Stimulated activated naive B cell treated with anti-CD40 and anti-IgM and Interleukin-4, amounts not matched to agents 10 μg/mL and 1 μg/mL and 100 μg/mL, for 72 hours (primary cell): ENCODE results near the gene SCGB1C1.
"Not testable (repeated sequence)": the region's sequence is repeated elsewhere in the genome, so short reads cannot be mapped to it uniquely, and the experiment has no call there.

ENCODE experiments used
- ATAC-seq, 2 donors: fragments of 150-1000 bp; cut with Tn5 transposase; replicated peaks; 2 replicates each; pipeline ENCODE4 v1.10.0; 2021; ENCODE audit warnings: moderate library complexity in 1 of 2
- DNase-seq: peaks from one replicate; pipeline ENCODE4 v3.0.0; 2021
- H3K27ac Mint-ChIP-seq: one replicate; pipeline ENCODE4 v1.8.0; 2022; ENCODE audit warnings: mild to moderate bottlenecking, mixed read lengths
- H3K27me3 Mint-ChIP-seq, 2 donors: one replicate each; pipeline ENCODE4 v1.8.0; 2022; ENCODE audit warnings: mixed read lengths in 2 of 2
- H3K36me3 Mint-ChIP-seq, 2 donors: one replicate each; pipeline ENCODE4 v1.8.0; 2022; ENCODE audit warnings: mixed read lengths in 2 of 2, mild to moderate bottlenecking in 1 of 2
- H3K4me1 Mint-ChIP-seq, 2 donors: one replicate each; pipeline ENCODE4 v1.8.0; 2022; ENCODE audit warnings: mixed read lengths in 2 of 2, mild to moderate bottlenecking in 1 of 2
- H3K4me3 Mint-ChIP-seq, 2 donors: one replicate each; pipeline ENCODE4 v1.8.0; 2022; ENCODE audit warnings: mild to moderate bottlenecking in 2 of 2, mixed read lengths in 2 of 2, moderate library complexity in 1 of 2
- H3K9me3 Mint-ChIP-seq, 2 donors: one replicate each; pipeline ENCODE4 v1.8.0; 2022; ENCODE audit warnings: mixed read lengths in 2 of 2, mild to moderate bottlenecking in 1 of 2

SCGB1C1 gene

GRCh38 chr11:192674-193128 is at the start of gene SCGB1C1:
TSS of gene SCGB1C1 (plus strand) at chr11:193078. CDS start at chr11:193100, 22 bp downstream.
- H3K4me3 Mint-ChIP-seq, H3K4me1 Mint-ChIP-seq, H3K9me3 Mint-ChIP-seq, H3K27me3 Mint-ChIP-seq, ATAC-seq, H3K36me3 Mint-ChIP-seq, H3K27ac Mint-ChIP-seq, DNase-seq: not testable (repeated sequence)

DNA sequence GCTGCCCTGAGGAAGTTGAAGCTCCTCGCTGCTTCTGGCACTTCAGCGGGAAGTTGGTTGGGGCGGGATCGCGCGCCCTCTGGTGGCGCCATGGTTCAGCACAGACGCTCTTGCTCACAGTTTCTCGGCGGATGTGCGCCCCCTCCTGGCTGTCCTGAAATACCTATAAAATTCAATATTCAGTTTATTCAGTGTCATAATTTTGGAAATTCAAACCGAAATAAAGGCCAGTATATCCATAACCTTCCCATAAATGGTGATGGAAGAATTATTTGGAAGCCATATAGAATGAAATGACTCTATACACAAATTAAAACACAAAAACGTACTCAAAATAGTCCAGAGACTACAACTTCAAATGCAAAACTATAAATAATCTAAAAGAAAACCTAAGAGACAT is 12.6 kb upstream of the SCGB1C1 start:
- not testable (repeated sequence) for H3K4me3 Mint-ChIP-seq, H3K27ac Mint-ChIP-seq, H3K36me3 Mint-ChIP-seq, H3K9me3 Mint-ChIP-seq, DNase-seq, ATAC-seq, H3K4me1 Mint-ChIP-seq, H3K27me3 Mint-ChIP-seq

GRCh38 chr11:189200-189783 is 3.6 kb upstream of the SCGB1C1 start:
- H3K4me3 Mint-ChIP-seq, H3K4me1 Mint-ChIP-seq, DNase-seq, H3K27me3 Mint-ChIP-seq, H3K27ac Mint-ChIP-seq, H3K9me3 Mint-ChIP-seq, H3K36me3 Mint-ChIP-seq: not testable (repeated sequence)
- peak in 1 of 2 donors; percentile 10 for ATAC-seq

GRCh38 chr11:189843-190311 is 3.0 kb upstream of the SCGB1C1 start:
- not testable (repeated sequence) for H3K36me3 Mint-ChIP-seq, H3K27ac Mint-ChIP-seq, H3K4me1 Mint-ChIP-seq, H3K27me3 Mint-ChIP-seq, DNase-seq, H3K9me3 Mint-ChIP-seq, H3K4me3 Mint-ChIP-seq
- ATAC-seq = peak; percentile 70 to 83

GRCh38 chr11:190546-190945 is 2.3 kb upstream of the SCGB1C1 start:
- H3K4me1 Mint-ChIP-seq, H3K4me3 Mint-ChIP-seq, H3K9me3 Mint-ChIP-seq, H3K36me3 Mint-ChIP-seq, H3K27me3 Mint-ChIP-seq, DNase-seq, H3K27ac Mint-ChIP-seq, ATAC-seq: not testable (repeated sequence)

GRCh38 chr11:191490-192478 is 1.1 kb upstream of the SCGB1C1 start:
- not testable (repeated sequence) for H3K36me3 Mint-ChIP-seq

DNA sequence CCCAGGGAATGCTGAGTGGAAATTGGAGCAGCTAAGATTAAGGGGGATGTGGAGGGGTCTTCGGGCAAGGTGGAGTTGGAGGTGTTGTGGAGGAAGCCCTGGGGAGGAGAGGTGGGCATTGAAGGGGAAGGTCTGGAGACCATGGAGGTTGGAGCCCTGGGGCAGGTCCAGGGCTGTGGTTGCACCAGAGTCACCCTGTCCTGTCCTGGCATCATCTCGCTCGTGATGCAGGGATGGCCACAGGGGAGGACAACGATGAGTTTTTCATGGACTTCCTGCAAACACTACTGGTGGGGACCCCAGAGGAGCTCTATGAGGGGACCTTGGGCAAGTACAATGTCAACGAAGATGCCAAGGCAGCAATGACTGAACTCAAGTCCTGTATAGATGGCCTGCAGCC is 603 bp downstream of the SCGB1C1 start:
- H3K36me3 Mint-ChIP-seq, H3K27me3 Mint-ChIP-seq, H3K4me1 Mint-ChIP-seq, H3K27ac Mint-ChIP-seq, DNase-seq, H3K4me3 Mint-ChIP-seq, ATAC-seq, H3K9me3 Mint-ChIP-seq: not testable (repeated sequence)

More at GRCh38 chr11:191490-192478, 1.1 kb upstream of the SCGB1C1 start:
- not testable (repeated sequence) for H3K4me1 Mint-ChIP-seq, DNase-seq, H3K27me3 Mint-ChIP-seq, H3K4me3 Mint-ChIP-seq, H3K27ac Mint-ChIP-seq, H3K9me3 Mint-ChIP-seq
- peak; percentile 85 to 91 for ATAC-seq

- no peaks in the 10 kb centered on the region for H3K27me3 Mint-ChIP-seq
- ATAC-seq (no peak), DNase-seq (no peak)
Observed at GRCh38 chr11:196786-197731, 4.2 kb downstream of the SCGB1C1 start.

GRCh38 chr11:197741-198235 is 4.9 kb downstream of the SCGB1C1 start:
- Mint-ChIP-seq H3K27me3 (no peaks in the 10 kb centered on the region), H3K4me3 (no peak overlapping the region), H3K36me3 (peaks cover 5% of the 10 kb centered on the region in 2 donors), H3K4me1 (peaks cover 11 to 18% of the 10 kb centered on the region in 2 donors), H3K9me3 (no peaks in the 10 kb centered on the region), H3K27ac (peak overlapping the region; percentile 66)
- ATAC-seq (no peak), DNase-seq (no peak)

More at GRCh38 chr11:196786-197731, 4.2 kb downstream of the SCGB1C1 start:
- no peak overlapping the region for H3K4me3 Mint-ChIP-seq
- no peak overlapping the region for H3K27ac Mint-ChIP-seq
- peaks cover 0 to 4% of the 10 kb centered on the region in 2 donors for H3K36me3 Mint-ChIP-seq
- peaks cover 5 to 15% of the 10 kb centered on the region in 2 donors for H3K4me1 Mint-ChIP-seq
- H3K9me3 Mint-ChIP-seq = no peaks in the 10 kb centered on the region

GRCh38 chr11:198236-198806 is 5.4 kb downstream of the SCGB1C1 start:
- Mint-ChIP-seq H3K4me1 (peaks cover 14 to 23% of the 10 kb centered on the region in 2 donors), H3K27me3 (no peaks in the 10 kb centered on the region), H3K27ac (no peak overlapping the region), H3K4me3 (no peak overlapping the region), H3K36me3 (peaks cover 10% of the 10 kb centered on the region in 2 donors), H3K9me3 (no peaks in the 10 kb centered on the region)
- DNase-seq = no peak
- ATAC-seq = no peak

GRCh38 chr11:199004-199581 is 6.2 kb downstream of the SCGB1C1 start:
- Mint-ChIP-seq H3K9me3 (no peaks in the 10 kb centered on the region), H3K36me3 (peaks cover 14 to 18% of the 10 kb centered on the region in 2 donors), H3K27ac (no peak overlapping the region), H3K27me3 (no peaks in the 10 kb centered on the region), H3K4me1 (peaks cover 22 to 31% of the 10 kb centered on the region in 2 donors), H3K4me3 (no peak overlapping the region)
- ATAC-seq = no peak
- no peak for DNase-seq

DNA sequence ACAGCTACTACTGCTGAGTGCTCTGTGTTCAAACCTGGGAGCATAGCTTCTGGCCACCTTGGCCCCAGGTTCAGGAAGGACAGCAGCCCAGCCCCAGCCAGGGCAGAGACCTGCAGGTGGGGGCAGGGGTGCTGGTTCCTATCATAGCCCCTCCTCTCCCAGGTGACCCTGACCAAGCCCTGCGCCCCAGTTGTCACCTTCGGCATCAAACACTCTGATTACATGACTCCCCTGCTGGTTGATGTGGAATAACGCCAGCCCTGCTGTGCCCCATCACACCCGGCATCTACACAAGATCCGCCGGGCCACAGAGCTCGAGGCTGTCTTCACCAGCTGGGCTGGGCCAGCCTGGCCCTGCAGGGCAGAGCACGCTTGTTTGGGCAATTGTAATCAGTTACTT is 6.9 kb downstream of the SCGB1C1 start:
- peaks cover 24 to 32% of the 10 kb centered on the region in 2 donors for H3K4me1 Mint-ChIP-seq
- no peaks in the 10 kb centered on the region for H3K27me3 Mint-ChIP-seq
- DNase-seq = no peak
- H3K4me3 Mint-ChIP-seq = no peak overlapping the region
- peaks cover 14 to 22% of the 10 kb centered on the region in 2 donors for H3K36me3 Mint-ChIP-seq
- no peak overlapping the region for H3K27ac Mint-ChIP-seq
- ATAC-seq = peak; percentile 16
- H3K9me3 Mint-ChIP-seq = no peaks in the 10 kb centered on the region
